NOMO-1 treated with DMSO at 0.1 percent for 48 hours (cell line): ENCODE measurements around the gene SMIM8.

ENCODE experiments used
- DNase-seq: peaks from one replicate; lab custom pipeline; 2025; ENCODE audit not compliant: unreplicated experiment; lab: John Stamatoyannopoulos, UW

SMIM8 gene

DNA sequence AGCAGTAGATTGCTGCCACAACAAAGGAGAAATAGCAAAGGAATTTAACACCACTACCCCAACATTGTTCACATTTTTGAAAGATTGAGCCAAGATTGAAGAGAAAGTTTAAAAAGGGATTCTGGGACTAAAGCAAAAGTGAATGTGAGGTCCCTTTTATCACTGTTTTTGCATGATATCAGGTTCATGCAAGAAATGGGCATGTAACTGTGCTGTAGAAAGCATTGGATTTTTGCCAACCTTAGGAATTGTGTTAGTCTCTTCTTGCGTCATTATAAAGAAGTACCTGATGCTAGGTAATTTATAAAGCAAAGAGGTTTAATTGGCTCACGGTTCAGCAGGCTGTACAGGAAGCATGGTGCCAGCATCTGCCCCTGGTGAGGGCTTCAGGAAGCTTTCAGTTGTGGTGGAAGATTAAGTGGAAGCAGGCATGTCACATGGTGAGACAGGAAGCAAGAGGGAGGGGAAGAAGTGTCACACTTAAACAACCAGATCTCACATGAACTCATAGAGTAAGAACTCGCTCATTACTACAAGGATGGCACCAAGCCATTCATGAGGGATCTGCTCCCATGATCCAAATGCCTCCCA lies 11.3 kb downstream of the SMIM8 start:
- DNase-seq, result no peak

DNA sequence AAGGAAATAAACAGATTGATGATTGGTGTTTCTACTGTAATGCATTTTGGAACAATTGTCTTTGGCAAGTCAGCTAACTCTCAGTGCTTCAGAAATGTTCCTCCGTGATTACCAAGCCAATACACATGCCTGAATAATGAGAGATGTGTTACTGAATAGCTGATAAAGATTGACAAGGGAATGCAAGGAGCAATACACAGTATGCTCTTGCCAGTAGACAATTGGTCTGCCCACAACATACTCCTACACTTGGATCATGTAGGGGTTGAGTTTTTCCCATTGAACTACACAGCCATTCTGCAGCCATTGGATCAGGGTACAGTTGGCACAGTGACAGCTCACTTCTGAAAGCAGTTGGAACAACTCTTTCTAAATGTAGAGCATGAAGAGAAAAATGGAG lies 12.3 kb downstream of the SMIM8 start:
- no peak for DNase-seq

DNA sequence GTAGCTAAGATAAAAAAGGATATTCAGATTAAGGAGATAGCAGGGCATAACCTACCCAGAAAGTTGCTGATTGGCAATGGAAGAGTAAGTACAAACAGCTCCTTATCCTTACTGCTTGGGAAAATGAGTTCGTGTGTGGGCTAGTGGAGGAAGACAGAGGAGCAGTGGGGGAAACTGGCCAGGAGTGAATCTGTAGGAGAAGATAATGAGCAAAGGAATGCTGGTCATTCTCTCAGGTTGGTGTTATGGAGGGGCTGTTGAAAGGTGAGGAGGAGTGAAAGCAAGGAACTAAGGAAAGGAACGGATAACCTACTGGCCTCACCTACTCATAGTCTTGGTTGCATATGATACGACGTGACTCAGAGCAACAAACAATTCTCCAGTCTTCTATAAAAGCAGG lies 14.0 kb downstream of the SMIM8 start:
- no peak for DNase-seq

DNA sequence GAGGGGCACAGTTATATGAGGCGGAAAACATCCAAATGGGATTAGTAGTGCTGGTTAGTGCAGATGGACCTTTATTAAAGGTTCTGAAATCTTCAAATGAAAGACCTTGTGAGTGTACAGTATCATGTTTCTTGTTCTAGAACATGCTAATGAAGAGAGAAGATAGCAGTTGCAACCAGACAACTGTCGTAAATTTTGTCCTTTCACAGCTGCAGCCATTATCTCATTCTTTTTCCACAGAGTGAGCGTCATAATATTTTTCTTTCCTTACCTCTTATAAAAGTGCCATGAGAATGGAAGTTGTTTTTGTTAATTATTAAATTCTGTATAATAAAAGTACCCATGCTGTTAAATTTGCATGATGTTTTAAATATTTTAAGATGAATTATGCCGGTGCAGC lies 17.8 kb downstream of the SMIM8 start:
- no peak for DNase-seq

DNA sequence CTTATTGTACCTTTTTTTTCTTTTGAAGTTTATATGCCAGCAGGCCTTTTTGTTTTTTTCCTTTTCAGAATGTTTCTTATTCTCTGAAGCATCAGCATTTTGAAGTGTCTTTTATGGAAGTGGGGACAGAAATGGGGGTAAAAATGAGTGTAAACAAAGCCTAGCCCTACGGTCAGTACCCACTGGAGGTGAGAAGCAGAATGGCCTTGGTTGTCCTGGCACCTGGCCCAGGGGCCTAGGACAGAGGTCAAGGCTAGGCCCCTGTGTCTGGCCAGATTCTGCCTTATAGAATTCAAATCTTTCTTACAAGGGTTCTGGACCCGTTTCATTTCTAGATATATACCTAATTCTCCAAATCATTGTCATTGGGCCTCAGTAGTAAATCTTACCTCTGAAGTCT lies 18.8 kb downstream of the SMIM8 start:
- DNase-seq, result no peak

DNA sequence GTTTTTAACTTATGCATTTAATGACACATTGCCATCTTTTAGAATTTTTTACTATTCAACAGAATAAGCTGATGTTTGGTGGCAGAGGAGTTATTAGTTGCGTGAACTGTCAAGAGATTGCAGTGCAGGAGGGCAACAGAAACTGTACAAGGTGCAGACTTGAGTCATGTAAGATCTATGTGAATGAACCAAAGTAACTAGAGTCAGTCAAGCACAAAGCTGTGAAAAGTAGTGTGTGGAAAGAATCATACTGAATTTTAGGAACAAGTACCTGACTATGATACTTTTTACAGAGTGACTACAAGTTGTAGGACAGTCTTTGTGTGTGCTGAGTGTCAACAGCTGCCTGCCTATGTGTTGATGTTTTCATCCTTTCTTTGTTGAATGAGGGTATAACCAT lies 19.5 kb downstream of the SMIM8 start:
- DNase-seq, result no peak

DNA sequence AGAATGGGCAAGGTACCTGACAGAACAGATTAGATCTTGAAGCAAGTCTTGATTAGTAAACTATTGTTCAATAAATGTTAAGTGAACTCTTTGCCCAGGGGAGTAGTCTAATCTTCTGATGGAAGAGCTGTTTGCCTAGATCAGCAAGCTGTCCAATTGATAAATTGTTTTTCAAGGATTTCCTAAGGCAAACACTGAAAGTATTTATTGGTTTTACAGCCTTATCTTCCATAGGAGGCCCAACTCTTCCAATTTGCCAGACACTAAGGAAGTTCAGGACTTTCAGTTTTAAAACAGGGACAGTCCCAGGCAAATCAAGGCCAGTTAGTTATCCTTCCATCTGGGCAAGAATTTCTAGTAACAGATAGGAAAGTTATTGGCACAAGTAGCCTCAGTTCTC lies 20.4 kb downstream of the SMIM8 start:
- no peak for DNase-seq

DNA sequence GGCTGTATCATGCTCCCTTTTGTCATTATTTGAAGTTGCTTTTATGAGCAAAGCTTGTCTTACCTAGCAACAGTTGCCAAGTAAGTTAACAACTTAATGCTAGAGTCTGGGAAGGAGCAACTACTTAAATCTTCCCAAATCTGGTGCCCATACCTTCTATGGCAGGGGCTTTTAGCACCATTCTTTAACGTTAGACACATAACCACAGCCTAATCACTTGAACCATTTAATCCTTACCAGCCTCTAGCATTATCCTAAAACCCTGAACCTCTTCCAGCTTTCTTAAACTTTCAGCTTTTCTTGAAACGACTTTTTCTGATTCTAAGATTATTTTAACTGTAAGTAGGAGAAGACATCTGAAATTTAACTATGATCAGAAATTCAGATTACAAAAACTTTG lies 22.3 kb downstream of the SMIM8 start, which contains the start of gene C6orf163:
C6orf163 (plus strand) TSS at position 83 of the 400 bp plus-strand sequence; CDS start at position 370, 287 bp downstream.
- DNase-seq, result no peak

DNA sequence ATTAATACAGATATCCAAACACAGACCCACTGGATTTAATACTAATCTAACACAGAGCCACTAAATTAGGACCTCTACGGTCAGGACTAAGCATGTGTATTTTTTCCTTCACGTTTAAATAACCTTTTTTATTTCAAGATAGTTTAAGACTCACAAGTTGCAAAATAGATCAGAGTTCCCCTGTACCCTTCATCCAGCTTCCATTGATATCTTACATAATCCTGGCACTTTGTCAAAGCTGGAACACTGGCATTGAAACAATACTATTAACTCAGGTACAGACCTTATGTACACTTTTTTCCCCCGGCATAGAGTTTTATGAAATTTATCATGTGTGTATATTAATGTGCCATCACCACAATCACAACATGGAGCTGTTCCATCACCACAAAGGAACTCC lies 24.3 kb downstream of the SMIM8 start:
- no peak for DNase-seq

DNA sequence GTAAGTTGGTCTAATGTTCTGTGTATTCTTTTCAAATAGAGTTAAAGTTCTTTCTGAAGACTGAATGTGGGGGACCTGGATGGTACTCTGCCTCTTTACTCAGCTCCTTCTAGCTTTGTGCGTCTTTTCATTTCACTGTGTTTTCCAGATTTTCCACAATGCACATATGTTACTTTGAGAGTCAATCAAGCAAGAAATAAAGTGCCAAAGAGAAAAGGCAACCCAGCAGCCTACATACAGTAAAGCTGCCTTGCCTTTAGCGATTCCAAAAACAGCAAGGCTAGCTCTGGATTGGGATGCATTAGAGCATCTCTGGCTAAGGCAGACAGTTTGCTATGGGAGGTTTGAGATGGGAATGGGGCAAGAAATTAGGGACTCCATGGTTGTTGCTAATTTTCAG lies 27.5 kb downstream of the SMIM8 start:
- DNase-seq, result no peak

DNA sequence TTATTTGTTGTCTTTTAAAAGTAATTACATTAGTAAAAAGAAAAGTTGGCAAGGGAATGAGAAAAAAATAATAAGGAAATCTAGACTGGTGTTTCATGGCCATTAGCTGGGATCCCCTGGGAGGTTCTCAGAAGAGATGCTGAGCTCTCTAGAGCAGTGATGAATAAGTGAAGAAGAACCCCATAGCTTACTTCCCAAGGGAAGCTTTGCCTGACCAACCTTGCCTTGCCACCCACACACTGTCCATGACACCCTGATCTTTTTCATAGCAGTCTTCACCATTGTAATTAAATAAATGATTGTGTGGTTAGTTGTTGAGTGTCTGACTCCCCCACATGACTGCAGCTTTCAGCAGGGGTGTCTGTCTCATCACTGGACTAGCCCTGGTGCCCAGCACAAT lies 28.1 kb downstream of the SMIM8 start:
- DNase-seq, result no peak

DNA sequence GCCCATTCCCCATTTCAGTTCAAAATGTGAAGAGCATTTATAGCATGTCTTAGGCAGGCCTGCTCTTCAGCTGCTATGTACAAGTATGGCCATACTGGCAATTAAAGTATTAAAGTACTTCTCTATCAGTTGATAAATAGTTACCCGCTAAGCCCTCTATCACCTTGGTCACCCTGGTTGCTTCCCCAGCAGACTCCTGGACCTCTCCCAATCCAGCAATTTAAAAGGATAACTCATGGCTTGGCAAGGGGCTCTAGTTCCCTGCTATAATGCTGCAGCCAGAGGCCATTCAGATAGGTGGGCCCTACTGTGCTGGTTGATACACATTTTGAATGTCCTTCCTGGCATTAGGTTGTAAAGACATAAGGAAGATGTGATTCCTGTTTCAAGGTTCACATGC lies 29.2 kb downstream of the SMIM8 start:
- DNase-seq, result no peak

DNA sequence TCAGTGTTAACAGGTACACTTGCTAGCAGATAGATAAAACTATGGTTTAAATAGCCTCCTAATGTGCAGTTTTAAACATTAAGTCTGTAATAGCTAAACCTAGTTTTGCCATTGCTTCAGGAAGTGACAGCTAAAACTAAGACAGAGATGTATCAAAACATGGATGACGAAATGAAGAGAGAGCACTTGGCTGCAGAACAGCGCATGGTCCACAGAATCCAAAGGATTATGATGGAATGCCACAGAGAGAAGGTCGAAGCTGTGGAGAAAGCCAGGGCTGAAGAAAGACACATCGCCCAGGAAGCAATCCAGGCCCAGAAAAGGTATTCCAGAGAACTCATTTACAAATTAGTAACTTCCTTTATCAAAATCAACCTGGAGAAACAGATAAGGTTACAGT lies 33.8 kb downstream of the SMIM8 start:
- DNase-seq, result no peak

DNA sequence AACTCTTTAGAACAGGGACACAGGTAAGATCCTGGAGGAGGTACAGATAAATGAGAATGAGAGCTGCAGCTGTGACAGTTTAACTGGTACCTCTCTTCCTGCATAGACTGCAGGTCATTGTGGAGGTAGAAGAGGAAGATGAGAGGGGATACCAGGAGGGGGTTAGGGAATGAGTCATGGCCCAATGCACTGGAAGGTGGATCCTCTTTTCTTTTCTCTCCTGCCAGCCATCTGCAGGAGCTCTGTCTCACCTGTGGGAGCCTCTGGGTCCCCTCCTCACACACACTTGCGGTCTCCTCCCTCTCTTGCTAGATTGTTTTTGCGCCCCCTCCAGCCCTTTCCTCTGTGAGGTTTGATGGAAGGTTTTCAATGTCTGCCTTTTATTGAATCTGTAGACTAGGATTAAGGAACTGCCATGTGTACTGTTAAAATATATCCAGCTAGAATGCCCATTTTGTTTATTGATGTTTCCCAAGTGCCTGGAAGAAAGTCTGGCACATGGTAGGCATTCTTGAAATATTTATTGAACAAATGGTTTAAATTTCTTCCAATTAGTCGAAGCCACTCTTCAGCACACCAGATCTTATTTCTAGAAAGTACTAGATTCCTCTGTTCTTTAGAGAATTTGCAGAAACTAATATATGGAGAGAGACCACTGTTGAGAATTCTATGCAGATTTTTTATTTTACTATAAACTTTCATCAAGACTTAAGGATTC lies 35.2 kb downstream of the SMIM8 start:
- no peak for DNase-seq

DNA sequence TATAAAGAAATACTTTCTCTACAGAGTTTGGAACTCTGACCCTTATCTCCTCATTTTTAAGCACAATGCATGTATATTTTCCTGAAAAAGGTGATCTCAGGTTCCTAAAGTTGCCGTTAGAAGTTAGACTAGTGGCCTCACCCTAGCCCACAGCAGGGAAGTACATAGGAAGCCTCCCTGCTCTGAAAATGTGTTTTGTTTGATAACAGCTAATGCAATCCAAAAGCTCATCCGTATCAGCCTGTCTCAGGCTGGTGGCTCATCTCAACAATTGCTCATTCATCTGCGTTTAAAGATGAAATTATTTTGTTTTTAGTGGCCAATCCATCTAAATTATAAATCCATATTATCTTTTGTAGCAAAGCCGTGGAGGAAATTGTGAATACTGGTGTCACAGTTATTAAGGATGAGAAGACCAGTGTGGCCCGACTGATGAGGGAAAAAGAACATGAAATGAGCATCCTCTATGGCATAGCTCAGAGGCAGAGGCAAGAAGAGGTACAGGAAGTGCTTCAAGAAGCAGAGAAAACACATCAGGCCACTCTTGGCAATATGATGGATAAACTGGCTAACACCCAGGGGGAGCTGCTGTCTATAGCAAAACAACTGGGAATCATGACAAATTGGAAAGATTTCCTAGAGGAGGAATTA lies 42.3 kb downstream of the SMIM8 start:
- DNase-seq, result no peak

DNA sequence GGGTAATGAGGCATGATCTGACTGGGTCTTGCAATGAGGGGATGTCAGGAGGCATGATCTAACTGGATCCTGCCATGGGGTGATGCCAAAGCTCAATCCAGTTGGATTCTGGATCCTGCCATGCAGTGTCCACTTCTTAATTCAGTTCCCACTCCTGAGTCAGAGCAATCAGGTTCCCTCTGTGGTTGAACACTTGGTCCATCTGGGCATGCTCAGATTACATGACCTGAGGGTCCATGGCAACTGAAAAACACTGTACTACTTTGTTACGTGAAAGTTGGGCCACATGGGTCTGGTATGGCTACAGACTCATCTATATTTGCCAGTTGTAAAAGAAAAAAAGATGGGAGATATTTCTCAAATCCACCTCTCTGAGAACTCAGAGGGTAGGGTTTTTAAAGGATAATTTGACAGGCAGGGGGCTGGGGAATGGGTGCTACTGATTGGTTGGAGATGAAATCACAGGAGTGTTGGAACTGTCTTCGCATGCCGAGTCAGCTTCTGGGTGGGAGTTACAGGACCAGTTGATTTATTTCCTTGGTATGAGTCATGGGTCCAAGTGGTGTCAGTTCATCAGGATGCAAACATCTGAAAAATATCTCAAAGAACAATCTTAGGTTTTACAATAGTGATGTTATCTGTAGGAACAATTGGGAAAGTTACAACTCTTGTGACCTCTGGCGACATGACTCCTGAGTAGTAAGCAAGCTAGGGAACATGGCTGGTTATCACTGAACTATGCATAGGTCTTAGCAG lies 43.9 kb downstream of the SMIM8 start:
- DNase-seq, result no peak

DNA sequence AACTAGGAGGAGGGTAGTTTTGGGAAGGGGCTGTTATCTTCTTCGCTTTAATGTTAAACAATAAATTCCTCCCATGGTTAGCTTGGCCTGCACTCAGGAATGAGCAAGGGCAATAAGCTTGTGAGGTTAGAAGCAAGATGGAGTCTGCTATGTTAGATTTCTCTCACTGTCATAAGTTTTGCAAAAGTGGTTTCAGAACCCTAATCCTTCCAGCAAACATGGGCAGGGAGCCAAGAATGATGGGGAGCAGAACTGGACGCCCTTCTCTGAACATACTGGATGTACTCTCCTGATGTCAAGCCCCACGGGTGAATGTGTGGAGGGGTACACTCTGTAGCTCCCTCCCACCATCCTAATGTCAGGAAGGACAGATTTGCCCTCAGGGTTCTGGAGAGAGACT lies 44.5 kb downstream of the SMIM8 start:
- no peak for DNase-seq

DNA sequence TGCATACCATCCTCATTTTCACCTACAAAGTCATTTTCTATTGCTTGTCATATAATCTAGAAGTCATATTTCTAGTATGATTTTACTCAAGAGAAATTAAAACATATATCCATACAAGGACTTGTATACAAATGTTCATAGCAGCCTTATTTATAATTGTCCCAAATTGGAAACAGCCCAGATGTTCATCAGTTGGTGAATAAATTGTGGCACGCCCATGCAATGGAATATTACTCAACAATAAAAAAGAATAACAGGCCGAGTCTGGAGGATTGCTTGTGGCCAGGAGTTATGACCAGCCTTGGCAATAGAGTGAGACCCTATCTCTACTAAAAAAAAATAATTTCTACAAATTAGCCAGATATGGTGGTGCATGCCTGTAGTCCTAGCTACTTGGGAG lies 51.0 kb downstream of the SMIM8 start:
- DNase-seq, result no peak

DNA sequence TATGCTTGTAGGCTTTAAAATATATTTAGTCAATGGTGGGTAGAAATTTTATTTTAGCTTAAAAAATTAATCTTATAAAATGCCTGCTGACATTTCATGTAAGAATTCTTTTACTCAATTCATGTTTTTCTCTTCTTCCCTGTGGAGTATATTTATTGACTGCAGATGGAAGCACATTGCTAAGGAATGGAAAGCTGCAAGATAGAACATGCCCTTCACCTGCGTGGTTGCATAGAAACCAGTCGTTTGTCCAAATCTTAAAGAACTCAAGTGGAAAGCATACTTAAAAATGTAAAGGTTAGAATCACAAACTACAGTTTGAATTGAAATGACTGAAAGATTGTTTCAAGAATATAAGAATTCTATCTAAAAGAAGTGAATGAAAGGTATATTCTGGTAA lies 52.9 kb downstream of the SMIM8 start:
- no peak for DNase-seq

DNA sequence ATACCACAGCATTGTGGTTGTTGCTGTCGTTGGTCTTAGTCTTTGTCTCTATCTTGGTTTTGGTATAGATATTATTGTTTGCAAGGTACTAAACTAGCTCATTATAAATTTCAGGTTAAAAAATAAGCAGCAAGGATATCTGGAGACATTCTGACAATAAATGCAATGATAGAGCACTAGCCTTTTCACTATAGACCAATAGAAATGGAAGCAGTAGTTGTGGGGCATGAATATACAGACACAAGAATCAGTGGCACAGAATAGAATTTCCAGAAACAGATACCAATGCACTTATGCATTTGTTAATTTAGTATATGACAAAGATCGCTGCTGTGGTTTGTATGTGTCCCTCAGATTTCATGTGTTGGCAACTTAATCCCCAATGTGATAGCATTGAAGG lies 54.3 kb downstream of the SMIM8 start:
- DNase-seq, result no peak

DNA sequence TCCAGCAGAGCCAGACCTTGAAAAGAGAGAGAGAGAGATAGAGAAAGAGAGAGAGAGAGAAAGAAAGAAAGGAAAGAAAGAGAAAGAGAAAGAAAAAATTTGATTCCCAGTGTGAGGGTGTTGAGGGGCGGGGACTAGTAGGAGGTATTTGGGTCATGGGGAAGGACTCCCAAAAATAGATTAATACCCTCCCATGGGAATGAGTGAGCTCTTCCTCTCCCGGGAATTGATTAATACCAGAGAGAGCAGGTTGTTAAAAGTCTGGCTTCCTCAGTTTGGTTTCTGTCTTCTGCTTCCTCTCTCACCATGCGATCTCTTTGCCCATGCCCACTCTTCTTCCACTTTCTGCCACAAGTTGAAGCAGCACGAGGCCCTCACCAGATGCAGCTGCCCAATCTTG lies 56.6 kb downstream of the SMIM8 start:
- DNase-seq, result peak; percentile 5

DNA sequence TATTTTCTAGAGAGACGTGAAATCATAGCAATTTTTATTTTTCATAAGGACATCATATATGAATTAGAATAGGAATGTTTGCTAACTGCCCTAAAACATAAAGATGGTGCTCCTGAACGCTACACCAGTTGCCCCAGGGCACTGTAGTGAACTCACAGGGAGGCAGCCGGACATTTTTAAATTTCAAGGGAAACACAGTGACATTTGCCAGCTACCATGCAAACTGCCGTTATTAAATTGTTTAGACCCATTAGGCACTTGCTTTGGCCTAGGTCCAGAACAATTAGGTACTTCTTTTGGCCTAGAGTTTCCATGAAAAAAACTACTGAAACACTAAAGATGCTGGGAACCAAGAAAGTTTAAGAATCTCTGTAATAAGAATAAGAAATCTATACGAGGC lies 60.5 kb downstream of the SMIM8 start:
- no peak for DNase-seq
